ENCODE results near the gene RNF113B. TPM values are rescaled to one million over a fixed set of nuclear protein-coding genes. Genes with fewer than 3 reads are reported as not detected.
A peak's percentile ranks its signal among the peaks of the same experiment; 100 is the strongest.

The RNF113B gene
- total RNA-seq, 1 donor, result not detected

GRCh38 chr13:98182153-98182552 is 5.1 kb upstream of the RNF113B start:
- no peak for DNase-seq (ENCODE audit: low read depth)
- no peak overlapping the region for H3K4me3 ChIP-seq (ENCODE audit: low read depth, low read length)
- TF ChIP-seq CTCF (IDR thresholded peaks at IDR 0.05; ENCODE audit: insufficient read depth, low read length), result no peak

DNA sequence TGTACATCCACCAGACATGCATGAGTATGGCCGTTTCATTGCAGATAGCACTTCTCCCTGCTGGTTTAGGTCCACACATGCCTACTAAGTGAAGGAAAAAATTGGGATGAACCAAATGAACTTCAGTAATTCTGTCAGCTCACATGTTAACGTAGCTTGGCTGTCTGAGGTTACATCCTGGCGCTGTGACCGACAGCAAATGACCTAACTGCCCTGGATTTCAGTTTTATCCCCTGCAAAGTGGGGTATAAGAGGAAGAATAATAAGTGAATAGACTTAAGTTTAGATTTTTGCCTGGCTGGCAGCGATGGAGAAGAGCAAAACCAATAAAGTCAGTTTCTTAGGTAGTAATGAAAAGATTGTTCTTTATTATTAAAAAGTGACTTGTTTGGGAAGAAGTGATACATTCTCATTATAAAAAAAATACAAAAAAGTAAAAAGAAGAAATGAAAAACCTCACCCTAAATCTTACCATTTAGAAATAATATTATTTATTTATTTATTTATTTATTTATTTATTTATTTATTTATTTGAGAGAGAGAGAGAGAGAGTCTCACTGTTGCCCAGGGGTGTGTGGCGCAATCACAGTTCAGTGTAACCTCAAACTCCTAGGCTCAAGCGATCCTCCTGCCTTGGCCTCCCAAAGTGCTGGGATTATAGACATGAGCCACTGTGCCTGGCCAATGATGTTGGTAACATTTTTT is 4.2 kb upstream of the RNF113B start:
- no peak overlapping the region for H3K4me3 ChIP-seq (ENCODE audit: low read depth, low read length)
- TF ChIP-seq CTCF (IDR thresholded peaks at IDR 0.05; ENCODE audit: insufficient read depth, low read length), result no peak
- no peak for DNase-seq (ENCODE audit: low read depth)

DNA sequence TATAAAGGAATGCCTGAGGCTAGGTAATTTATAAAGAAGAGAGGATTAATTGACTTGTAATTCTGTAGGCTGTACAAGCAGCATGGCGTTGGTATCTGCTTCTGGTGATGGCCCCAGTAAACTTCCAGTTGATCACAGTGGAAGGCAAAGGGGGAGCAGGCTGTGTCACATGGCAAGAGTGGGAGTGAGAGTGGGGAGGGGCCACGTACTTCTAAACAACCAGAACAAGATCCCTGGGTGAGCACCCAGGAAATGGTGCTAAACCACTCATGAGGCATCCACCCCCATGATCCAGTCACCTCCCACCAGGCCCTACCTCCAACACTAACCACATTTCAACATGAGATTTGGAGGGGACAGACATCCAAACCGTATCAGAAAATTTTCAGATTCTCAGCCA is 3.0 kb upstream of the RNF113B start:
- no peak for TF ChIP-seq CTCF (IDR thresholded peaks at IDR 0.05; ENCODE audit: insufficient read depth, low read length)
- H3K4me3 ChIP-seq (ENCODE audit: low read depth, low read length), result no peak overlapping the region
- no peak for DNase-seq (ENCODE audit: low read depth)

- no peak overlapping the region for H3K4me3 ChIP-seq (ENCODE audit: low read depth, low read length)
- TF ChIP-seq CTCF (IDR thresholded peaks at IDR 0.05; ENCODE audit: insufficient read depth, low read length), result no peak
- DNase-seq (ENCODE audit: low read depth), result no peak
These were observed 1.2 kb downstream of the RNF113B start for GRCh38 chr13:98175823-98176222.

GRCh38 chr13:98175043-98175442 is 2.0 kb downstream of the RNF113B start:
- DNase-seq (ENCODE audit: low read depth), result no peak
- H3K4me3 ChIP-seq (ENCODE audit: low read depth, low read length), result no peak overlapping the region
- TF ChIP-seq CTCF (IDR thresholded peaks at IDR 0.05; ENCODE audit: insufficient read depth, low read length), result no peak

DNA sequence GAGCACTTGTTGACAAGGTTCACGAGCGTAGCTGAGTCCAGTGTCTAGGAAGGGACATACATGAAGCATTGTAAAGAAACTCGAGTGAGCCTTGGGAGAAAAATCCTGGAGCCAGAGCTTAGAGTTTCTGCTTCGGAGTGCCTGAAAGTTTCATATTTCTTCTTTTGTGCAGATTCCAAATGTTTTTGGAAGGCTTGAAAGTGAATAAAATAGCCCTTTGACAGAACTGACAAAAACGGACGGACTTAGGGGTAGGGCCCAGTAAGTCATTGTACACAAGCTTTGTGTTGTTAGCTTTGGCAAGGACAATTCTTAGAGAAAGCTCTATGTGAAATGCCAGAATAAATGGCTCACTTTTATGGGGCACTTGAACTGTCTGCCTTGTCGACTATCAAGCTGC is 2.8 kb downstream of the RNF113B start:
- DNase-seq (ENCODE audit: low read depth), result peak; percentile 43
- no peak overlapping the region for H3K4me3 ChIP-seq (ENCODE audit: low read depth, low read length)
- TF ChIP-seq CTCF (IDR thresholded peaks at IDR 0.05; ENCODE audit: insufficient read depth, low read length), result no peak

All from fibroblast of the aortic adventitia (primary cell).